ENCODE measurements around the gene OR8D2.

GRCh38 chr11:124297921-124298320 is 22.1 kb downstream of the OR8D2 start:
- TF ChIP-seq CTCF (IDR thresholded peaks at IDR 0.05) (no peak), POLR2A (IDR thresholded peaks at IDR 0.05) (no peak), POLR2AphosphoS5 (IDR thresholded peaks at IDR 0.05; ENCODE audit: insufficient read depth in 1 of 2, low read depth in 1 of 2) (no peak)

All from vagina (tissue), 2 donors.